Progenitor cell of endocrine pancreas (in vitro differentiated cells): ENCODE results near the gene ASZ1. TPM values are rescaled to one million over a fixed set of nuclear protein-coding genes. Genes with fewer than 3 reads are reported as not detected.

Experiments
- DNase-seq: peaks from one replicate; pipeline ENCODE4 v3.0.0; 2021; ENCODE audit warnings: low spot score; ENCODE audit not compliant: unreplicated experiment
- H3K27ac Mint-ChIP-seq: 2 replicates; pipeline ENCODE4 v1.8.0; 2021; ENCODE audit warnings: mild to moderate bottlenecking, moderate library complexity, mixed read lengths
- H3K27me3 Mint-ChIP-seq: 2 replicates; pipeline ENCODE4 v1.8.0; 2021; ENCODE audit warnings: mixed read lengths
- H3K36me3 Mint-ChIP-seq: 2 replicates; pipeline ENCODE4 v1.8.0; 2022; ENCODE audit warnings: mixed read lengths; ENCODE audit not compliant: insufficient read depth
- H3K4me1 Mint-ChIP-seq: 2 replicates; pipeline ENCODE4 v1.8.0; 2021; ENCODE audit warnings: low read depth, mixed read lengths
- H3K4me3 Mint-ChIP-seq: 2 replicates; pipeline ENCODE4 v1.8.0; 2021; ENCODE audit warnings: low read depth, mild to moderate bottlenecking, moderate library complexity, mixed read lengths
- H3K9me3 Mint-ChIP-seq: 2 replicates; pipeline ENCODE4 v1.8.0; 2021; ENCODE audit warnings: low read depth, mixed read lengths
- CTCF ChIP-seq: fragments of 200-600 bp; sonication (generic); IDR thresholded peaks from one replicate; pipeline ENCODE4 v1.5.0; 2021; ENCODE audit warnings: antibody characterized with exemption, mild to moderate bottlenecking; ENCODE audit not compliant: unreplicated experiment
- total RNA-seq: library from RNA; stranded (reverse); gene quantifications from 2 replicates; pipeline ENCODE4 v1.2.1, GENCODE V29; 2021

The ASZ1 gene
- total RNA-seq, 1 donor from 2014 or later = not detected

GRCh38 chr7:117412390-117412789 is 14.9 kb downstream of the ASZ1 start:
- no peak for DNase-seq
- no peaks in the 10 kb centered on the region for H3K36me3 Mint-ChIP-seq
- H3K27ac Mint-ChIP-seq = no peak overlapping the region
- no peak overlapping the region for H3K4me3 Mint-ChIP-seq
- H3K4me1 Mint-ChIP-seq = peaks cover 7% of the 10 kb centered on the region
- no peaks in the 10 kb centered on the region for H3K27me3 Mint-ChIP-seq
- no peak for TF ChIP-seq CTCF
- no peaks in the 10 kb centered on the region for H3K9me3 Mint-ChIP-seq

- no peak for DNase-seq
- H3K9me3 Mint-ChIP-seq = no peaks in the 10 kb centered on the region
- H3K4me3 Mint-ChIP-seq = no peak overlapping the region
- peaks cover 7% of the 10 kb centered on the region for H3K4me1 Mint-ChIP-seq
- no peak for TF ChIP-seq CTCF
- H3K36me3 Mint-ChIP-seq = no peaks in the 10 kb centered on the region
- H3K27ac Mint-ChIP-seq = no peak overlapping the region
- H3K27me3 Mint-ChIP-seq = no peaks in the 10 kb centered on the region
Observed at GRCh38 chr7:117411539-117411938, 15.8 kb downstream of the ASZ1 start.

GRCh38 chr7:117408831-117409230 is 18.5 kb downstream of the ASZ1 start:
- Mint-ChIP-seq H3K4me3 (no peak overlapping the region), H3K36me3 (no peaks in the 10 kb centered on the region), H3K9me3 (no peaks in the 10 kb centered on the region), H3K27ac (no peak overlapping the region), H3K27me3 (no peaks in the 10 kb centered on the region), H3K4me1 (peaks cover 7% of the 10 kb centered on the region)
- DNase-seq = no peak
- TF ChIP-seq CTCF = no peak

- H3K27me3 Mint-ChIP-seq = no peaks in the 10 kb centered on the region
- H3K4me3 Mint-ChIP-seq = no peak overlapping the region
- H3K36me3 Mint-ChIP-seq = no peaks in the 10 kb centered on the region
- DNase-seq = no peak
- no peak overlapping the region for H3K27ac Mint-ChIP-seq
- H3K4me1 Mint-ChIP-seq = no peaks in the 10 kb centered on the region
- H3K9me3 Mint-ChIP-seq = no peaks in the 10 kb centered on the region
- no peak for TF ChIP-seq CTCF
Observed at GRCh38 chr7:117405519-117405918, 21.8 kb downstream of the ASZ1 start.

- TF ChIP-seq CTCF = no peak
- Mint-ChIP-seq H3K9me3 (no peaks in the 10 kb centered on the region), H3K36me3 (no peaks in the 10 kb centered on the region), H3K27ac (no peak overlapping the region), H3K4me1 (no peaks in the 10 kb centered on the region), H3K4me3 (no peak overlapping the region), H3K27me3 (peaks cover under 1% of the 10 kb centered on the region)
- DNase-seq = no peak
Observed at GRCh38 chr7:117403737-117404136, 23.6 kb downstream of the ASZ1 start.
